ENCODE measurements around the gene SSC4D.
A peak's percentile ranks its signal among the peaks of the same experiment; 100 is the strongest.

GRCh38 chr7:76354516-76354915 is 55.0 kb downstream of the SSC4D start:
- TF ChIP-seq CTCF (IDR thresholded peaks at IDR 0.05; ENCODE audit: control extremely low read depth in 1 of 3, insufficient read depth in 1 of 3, low read depth in 1 of 3, low read length in 3 of 3) (no peak), POLR2A (IDR thresholded peaks at IDR 0.05; ENCODE audit: control extremely low read depth in 1 of 2, low read depth in 2 of 2, low read length in 2 of 2) (peak; percentile 33 to 46; a peak in 1 of 3 replicates), NANOG (IDR thresholded peaks at IDR 0.05; ENCODE audit: insufficient read depth, low read depth, low read length, poor library complexity, severe bottlenecking) (no peak), POLR2AphosphoS5 (IDR thresholded peaks at IDR 0.05; ENCODE audit: low read depth, low read length) (peak; percentile 64), EZH2 (IDR thresholded peaks at IDR 0.05; ENCODE audit: low read depth, low read length, severe bottlenecking) (no peak), GTF2F1 (IDR thresholded peaks at IDR 0.05; ENCODE audit: borderline replicate concordance, low read depth, low read length) (no peak), RAD21 (IDR thresholded peaks at IDR 0.05 in 1 of 2, conservative IDR thresholded peaks at IDR 0.05 in 1 of 2; ENCODE audit: low read depth in 2 of 2, low read length in 2 of 2) (no peak), CHD2 (IDR thresholded peaks at IDR 0.05; ENCODE audit: low read length) (no peak)
